NCI-H82 treated with DMSO at 0.1 percent for 48 hours (cell line): ENCODE results near the gene HASPIN.

Experiments used
- DNase-seq: peaks from one replicate; lab custom pipeline; 2025; ENCODE audit not compliant: unreplicated experiment; lab: John Stamatoyannopoulos, UW

HASPIN gene

DNA sequence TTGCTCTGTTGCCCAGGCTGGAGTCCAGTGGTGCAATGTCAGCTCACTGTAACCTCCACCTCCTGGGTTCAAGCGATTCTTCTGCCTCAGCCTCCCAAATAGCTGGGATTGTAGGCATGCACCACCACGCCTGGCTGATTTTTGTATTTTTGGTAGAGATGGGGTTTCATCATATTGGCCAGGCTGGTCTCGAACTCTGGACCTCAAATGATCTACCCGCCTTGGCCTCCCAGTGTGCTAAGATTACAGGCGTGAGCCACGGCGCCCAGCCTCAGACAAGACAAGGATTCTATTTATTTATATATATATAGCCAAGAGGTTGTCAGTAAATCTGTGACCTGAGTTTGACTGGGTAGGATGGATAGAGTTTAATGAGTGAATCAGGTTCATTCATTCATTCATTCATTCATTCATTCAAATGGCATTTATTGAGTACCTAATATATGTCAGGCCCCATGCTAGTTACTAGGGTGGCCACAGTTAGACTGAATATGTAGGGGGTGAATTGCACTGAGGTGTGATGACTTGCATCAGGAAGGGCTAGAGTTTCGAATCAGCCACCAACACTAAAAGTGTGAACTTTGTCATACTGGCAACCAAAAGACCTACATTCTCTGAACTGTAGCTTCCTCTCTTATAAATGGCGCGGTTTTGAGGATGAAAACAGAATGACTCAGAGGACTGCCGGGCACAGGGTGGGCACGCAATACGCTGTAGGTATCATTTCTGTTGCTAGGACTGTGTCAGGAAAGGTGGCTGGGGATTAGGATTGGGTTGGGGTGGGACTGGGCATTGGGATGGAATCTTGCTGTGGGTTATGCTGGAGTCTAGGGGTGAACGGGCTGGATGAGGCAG, 39.4 kb downstream of the HASPIN start:
- DNase-seq = no peak

DNA sequence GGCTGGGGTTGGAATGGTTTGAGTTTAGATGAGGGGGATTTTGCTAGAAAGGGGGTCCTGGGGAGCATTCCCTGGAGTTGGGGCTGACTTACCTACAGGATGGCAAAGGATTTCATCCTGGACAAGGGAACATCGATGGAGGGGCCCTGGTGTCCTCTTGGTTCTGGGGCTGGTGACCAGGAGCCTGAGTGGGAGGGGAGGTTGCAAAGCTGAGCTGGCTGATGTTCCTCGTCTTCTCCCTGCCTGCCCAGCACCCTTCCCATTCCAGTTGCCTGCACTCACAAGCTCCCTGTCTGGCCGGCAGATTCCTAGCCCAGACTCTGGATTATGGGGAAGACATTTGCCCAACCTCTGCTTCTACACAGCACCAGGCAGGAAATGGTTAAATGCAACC, 40.1 kb downstream of the HASPIN start:
- no peak for DNase-seq

DNA sequence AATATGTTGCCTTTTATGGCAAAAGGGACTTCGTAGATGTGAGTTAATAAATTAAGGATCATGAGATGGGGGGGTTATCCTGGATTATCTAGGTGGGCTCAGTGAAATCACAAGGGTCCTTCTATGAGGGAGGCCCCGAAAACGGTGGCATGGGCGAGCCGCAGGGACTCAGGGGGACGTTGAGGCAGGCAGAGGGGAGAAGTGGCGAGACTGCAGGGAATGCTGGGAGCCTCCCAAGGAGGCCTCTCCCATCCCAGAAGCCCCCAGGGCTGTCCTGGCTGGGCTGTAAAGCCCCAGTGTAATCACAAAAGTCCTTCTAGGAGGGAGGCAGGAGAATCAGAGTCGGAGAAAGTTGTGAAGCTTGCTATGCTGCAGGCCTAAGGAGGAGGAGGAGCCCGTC, 42.3 kb downstream of the HASPIN start:
- DNase-seq = no peak

DNA sequence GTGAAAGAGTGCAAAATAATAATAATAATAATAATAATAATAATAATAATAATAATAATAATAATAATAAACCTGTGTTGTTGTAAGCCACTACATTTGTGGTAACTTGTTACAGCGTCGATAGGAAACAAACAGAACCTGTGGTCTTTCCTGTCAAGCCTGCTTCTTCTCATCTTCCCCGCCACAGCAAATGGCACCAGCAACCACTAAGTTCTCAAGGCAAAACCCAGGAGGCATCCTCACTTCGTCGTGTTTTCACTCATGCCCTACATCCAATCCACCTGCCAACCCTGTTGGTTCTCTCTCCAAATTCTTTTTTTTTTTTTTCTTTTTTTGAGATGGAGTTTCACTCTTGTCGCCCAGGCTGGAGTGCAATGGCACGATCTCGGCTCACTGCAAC, 43.1 kb downstream of the HASPIN start:
- no peak for DNase-seq

DNA sequence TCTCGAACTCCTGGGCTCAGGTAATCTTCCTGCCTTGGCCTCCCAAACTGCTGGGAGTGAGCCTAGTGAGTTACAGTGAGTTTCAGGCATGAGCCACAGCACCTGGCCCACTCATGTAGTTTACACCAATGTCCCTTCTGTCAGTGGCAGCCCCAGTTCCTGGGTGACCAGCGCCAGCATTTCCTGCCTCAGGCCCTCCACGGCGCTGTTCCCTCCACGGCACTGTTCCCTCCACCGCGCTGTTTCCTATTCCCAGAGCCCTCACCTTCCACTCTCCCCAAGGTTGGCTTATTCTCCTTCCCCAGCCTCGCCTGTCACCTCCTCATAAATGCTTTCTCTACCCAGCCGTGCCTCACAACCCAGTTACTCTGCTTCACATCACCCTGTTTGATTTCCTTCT, 44.6 kb downstream of the HASPIN start:
- no peak for DNase-seq

DNA sequence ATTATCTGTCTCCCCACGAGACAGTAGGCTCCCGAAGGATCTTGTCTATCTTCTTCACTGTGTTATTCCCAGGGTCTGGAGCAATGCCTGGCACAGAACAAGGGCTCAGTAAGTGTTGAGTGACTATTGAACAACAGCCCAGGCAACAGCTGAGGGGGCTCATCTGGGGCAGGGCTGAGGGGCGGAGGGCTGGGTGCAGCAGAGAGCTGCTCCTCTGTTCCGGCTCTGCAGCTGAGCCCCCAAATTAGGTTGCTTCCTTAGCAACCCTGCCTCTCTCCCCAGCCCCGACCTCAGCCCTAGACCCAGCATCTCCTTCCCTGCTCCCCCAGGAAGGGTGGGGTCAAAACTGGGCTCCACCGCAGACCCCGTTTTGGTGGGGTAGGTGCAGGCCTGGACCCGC, 45.1 kb downstream of the HASPIN start:
- DNase-seq = no peak

- DNase-seq = no peak
Observed at GRCh38 chr17:3770466-3770865, 46.8 kb downstream of the HASPIN start.

GRCh38 chr17:3771140-3771539, 47.4 kb downstream of the HASPIN start:
- DNase-seq = peak; percentile 84

DNA sequence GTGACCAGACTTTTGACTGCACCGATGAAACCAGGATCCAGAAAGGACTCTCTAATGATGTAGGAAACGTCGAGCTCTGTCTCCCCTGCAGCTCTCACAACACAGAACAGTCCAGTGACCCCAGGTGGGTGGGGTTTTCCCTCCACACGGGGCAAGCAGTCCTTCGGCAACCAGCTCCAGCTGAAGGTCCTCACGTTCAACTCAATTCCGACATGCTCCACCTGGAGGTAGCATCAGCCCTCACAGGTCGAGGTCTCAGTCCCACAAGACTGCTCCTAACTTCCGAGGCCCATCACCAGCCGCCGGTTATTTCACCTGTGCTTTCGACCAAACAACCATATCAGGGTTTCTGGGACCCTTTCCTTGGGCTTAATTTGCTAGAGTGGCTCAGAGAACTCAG, 49.1 kb downstream of the HASPIN start:
- DNase-seq = no peak

- DNase-seq = no peak
Observed at GRCh38 chr17:3773511-3773910, 49.8 kb downstream of the HASPIN start.

- DNase-seq = no peak
Observed at GRCh38 chr17:3773966-3774365, 50.3 kb downstream of the HASPIN start.
